CD1c-positive myeloid dendritic cell (primary cell): ENCODE data around the gene PRICKLE1.

ENCODE experiments used
- DNase-seq: peaks from one replicate; pipeline ENCODE4 v3.0.0-alpha.2; 2016; ENCODE audit errors: extremely low spot score

Gene PRICKLE1

DNA sequence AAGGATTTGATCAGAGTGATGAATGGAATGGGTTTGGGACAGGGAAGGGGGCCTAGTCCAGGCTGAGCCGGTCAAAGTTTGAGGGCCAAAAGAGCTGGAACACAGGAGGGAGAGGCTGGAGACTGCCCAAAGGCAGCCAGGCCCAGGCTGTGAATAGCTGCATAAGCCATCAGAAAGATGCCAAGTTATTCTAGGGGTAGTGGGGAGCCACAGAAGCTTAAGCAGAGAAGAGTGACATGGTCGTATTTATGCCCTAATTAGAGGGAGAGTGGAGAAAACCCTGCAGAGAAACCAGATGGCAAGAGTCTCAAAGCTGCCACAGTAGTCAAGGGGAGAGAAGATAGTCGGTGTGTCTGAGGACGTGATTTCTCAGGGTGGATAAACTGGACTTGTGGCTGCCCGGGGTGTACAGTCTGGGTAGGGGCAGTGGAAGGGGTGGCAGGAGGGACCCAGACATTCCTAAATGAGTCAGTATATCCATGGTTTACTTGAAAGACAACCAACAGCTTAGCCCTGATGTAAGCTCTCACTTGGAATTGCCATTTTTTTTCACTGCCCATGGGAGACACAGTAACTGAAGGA, 99.2 kb downstream of the PRICKLE1 start:
- no peak for DNase-seq

DNA sequence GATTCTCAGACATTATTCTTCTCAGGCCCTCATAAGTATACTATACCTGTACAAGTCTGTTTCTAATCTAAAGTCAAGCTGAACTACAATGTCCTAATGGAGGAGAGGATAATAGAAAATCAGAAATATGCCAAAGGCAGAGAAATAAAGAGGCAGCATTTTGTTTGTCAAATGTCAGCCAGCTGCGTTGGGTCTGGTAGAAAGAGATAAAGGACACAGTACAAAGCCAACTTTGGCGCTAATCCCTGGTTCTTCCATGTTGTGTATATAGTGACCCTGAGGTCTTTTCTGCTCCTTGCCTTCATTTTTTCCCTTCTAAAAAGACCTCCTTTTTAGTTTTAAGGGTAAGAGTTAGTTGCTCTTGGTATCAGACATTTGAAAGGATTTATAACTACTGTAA, 103.1 kb downstream of the PRICKLE1 start:
- no peak for DNase-seq

DNA sequence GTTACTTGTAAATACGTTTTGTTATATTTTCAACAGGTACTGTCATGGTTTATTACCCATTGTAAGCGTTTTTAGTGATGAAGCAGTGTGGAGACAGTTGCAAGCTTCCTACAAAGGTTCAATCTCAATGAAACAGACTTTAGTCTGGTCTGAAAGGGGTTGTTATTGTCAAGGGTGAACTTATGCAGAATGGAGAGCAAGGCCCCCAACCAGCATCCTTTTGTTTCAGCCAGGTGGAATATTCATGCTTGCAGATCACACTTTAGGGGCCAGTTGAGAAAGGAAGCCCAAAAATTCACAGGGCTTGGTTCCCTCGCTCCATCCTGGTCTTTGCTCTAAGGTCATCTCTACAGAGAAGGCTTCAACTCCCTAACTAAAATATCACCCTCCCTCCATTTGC, 103.7 kb downstream of the PRICKLE1 start:
- DNase-seq, result no peak

DNA sequence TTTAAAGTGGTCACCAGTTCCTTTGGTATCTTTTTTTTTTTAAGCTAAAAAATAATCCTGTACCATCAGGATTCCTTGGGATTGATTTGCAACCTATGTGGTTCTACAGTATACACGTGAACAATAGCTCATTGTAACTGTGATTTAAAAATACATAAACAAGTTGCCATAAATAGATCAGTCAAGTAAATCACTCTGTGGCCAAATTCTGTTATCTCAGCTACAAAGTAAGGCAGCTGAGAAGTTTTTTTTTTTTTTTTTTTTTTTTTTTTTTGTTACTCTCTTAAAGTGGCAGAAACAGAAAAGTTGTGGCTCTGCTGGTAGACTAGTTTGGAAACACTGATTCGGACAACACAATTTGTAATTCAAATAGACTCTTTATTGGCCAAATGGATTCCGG, 104.5 kb downstream of the PRICKLE1 start:
- DNase-seq, result no peak

DNA sequence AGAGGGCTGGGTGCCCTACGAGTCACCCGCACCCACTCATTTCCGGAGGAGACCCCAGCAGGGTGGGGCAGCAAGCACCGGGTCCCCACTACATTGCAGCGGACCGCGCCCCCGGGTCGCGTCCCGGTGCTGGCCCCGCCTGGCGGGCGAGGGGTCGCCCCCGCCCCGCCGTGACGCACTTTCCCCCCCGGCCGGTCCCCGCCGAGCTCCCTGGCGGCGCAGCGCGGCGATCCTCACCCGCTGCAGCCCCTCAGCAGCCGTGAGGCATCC, 106.1 kb downstream of the PRICKLE1 start:
- DNase-seq, result peak; percentile 27

DNA sequence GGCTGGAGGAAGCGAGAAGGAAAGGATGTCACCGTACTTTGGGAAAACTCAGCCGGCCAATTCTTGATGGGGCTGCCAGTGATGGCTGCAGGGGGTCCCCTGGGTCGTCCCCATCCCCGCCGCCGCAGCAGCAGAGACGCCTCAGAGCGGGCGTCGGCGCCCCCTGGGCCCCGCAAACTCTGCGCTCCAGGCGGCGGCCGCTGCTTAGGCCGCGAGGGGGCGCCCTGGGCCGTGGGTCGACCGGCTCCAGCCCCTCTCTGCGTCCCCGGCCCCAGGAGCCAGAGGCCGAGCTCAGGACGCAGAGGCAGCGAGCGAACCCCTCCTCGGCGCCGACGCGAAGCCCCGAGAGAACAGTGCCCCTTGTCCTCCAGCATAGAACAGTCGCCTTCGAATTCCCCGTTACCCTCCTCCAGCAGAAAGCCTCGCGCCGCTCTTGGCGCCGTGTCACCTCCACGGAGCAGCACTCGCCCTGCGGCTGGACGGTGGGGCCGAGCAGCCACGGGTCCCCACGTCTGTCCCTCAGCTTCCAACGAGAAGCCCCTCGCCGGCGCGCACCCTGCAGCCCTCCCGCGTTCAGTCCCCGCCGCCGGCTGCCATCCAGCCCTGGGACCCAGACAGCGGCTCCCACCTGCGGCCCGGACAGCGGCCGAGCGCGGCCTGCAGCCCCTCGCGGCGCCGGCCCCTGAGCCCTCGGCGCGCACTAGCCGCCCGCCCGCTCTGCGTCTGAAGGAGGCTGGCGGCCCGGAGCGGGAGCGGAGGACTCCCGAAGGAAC, 106.6 kb downstream of the PRICKLE1 start:
- peak; percentile 69 for DNase-seq

DNA sequence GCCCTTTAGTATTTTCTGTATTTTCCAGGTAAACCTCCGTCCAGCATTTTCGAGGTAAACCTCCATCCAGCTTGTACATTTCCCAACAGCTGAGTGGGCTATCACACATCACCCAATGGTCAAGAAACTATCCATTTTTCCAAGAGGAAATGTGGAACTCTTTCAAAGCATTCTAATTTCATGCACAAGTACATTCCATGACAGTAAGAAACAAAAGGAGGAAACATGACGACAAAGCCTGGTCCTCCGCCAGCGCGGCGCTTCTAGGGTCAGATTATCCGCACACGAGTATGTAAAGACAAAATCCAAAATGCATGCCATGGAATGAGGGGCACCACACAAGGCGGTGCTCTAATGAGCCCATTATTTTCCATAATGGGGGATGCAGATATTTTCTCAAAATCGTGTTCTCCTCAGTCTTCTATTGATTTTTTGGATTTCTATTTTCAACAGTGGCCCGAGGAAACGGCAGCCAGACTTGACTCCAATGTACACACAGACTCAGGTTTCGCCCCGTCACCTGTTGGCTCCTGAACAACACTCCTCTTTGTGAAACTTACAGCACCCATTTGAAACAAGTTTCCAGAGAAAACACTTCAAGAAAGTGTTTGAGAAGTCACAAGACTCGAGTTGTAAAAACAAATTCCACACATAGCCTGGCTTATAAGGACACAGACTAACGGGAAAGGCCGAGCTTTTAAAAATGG, 107.4 kb downstream of the PRICKLE1 start:
- no peak for DNase-seq

DNA sequence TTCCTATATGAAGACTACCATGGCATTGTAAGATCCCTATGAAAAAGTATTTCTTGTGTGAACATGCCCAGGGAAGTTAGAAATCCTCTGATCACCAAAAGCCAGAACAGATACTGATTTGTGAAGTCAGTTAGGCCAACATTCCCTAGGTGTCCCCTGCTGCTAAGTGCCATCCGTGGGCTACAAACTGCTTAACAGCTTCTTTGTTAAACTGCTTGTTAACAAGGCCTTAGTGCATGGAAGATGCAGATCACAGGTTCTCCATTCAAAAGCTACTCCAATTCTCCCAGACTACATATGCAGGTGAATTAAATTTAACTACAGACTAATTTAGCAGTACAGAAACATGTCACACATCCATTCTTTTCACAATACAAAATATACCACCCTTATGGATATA, 108.2 kb downstream of the PRICKLE1 start:
- no peak for DNase-seq

DNA sequence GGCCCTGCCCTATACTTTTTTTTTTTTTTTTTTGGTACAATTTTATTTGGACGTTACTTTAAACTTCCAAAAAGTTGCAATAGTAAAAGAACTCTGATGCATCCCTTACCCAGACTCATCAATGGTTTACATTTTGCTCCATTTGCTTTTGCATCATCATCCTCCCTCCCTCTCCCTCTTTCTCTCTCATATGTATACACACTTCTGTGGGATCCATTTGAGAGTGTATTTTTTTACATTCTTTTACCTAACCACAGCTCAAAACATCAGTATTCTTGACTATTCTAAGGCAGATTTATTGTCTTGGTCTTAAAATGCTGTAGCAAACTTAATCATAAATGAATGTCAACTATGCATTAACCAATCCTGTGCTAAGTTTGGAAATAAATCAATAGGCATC, 111.6 kb downstream of the PRICKLE1 start:
- DNase-seq, result no peak

DNA sequence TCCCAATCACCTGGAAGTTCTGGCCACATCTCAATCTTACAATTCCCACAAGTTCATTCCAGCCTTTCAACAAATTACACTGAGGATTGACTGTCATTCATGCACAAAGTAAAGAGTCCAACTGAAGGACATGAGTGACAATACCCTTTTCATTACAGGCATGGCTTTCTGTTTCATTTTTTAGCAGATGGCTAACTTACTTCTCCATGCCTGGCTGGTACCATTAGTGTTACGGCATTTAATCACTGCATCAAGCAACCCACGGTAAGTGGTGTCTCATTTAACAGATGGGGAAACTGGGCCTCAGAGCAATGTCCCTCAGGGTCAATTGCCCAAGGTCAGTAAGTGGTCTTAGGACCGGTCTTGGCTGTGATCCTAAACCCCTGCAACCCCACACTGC, 114.4 kb downstream of the PRICKLE1 start:
- no peak for DNase-seq

DNA sequence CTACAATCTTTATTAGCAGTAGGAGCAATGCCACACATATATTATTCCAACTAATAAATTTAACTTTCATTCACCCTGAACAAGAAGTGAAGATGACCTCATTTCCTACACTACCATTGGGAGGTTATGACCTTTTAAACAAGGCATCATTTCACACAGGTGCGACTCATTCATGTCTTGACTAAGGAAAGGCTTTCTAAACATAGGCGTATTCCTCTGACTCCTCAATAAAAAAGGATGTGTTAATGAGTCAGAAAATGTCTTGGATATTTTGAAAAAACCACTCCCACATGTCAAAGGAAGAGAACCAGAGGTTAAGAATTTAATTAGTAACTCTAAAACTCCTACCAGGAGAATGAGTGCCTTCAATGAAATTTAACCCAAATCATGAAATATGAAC, 115.2 kb downstream of the PRICKLE1 start:
- peak; percentile 29 for DNase-seq

DNA sequence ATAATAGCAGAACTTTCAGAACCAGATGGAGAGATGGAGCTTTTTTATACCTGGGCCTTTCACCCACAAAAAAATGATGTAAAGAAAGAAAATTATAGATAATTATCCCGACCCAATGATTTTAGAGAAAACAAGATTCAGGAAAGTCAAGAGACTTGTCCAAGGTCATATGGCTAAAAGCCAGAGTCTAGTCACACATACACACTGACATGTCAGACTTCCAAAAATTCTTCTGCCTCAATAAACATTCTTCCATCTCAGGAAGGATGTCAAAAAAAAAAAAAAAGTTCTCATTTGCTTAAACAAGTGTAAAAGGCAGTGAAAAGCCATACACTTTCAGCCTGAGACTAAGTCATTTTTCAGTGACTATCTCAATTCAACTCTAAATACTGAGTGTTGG, 116.0 kb downstream of the PRICKLE1 start:
- DNase-seq, result no peak

DNA sequence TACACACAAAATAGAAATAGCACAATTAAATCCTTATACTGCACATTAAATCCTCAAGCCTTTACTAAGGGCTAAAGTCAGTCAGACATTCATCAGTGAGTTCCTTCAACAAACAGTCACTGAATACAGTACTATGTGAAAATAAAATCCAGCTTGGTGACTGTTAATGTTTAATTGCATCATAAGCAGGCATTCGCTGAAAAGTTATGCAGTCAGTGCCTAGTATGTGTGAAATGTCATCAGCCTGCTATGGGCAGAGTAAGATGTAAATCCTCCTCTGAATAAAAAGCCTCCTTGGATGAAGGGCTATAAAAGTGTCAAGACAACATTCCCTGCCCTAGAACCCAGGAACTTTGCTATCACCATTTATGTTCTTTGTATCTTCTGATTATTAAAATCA, 116.4 kb downstream of the PRICKLE1 start:
- no peak for DNase-seq

DNA sequence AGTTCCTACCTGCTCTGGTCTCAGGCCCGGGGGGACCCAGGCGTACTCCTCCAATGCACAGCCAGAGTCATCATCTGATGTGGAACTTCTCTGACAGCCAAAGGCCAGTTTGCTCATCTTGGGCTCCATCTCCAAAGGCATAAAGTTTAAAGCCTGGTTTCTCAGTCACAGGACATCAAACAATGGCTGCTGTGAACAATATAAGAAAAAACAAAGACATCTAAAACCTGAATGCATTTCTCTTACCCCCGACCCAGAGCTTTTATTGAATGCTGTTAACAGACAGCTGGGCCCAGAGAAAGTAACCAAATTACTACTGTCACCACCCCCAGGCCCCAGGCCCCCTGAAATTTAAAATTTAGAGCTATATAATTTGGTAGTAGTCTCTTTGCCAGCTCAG, 117.2 kb downstream of the PRICKLE1 start:
- no peak for DNase-seq

DNA sequence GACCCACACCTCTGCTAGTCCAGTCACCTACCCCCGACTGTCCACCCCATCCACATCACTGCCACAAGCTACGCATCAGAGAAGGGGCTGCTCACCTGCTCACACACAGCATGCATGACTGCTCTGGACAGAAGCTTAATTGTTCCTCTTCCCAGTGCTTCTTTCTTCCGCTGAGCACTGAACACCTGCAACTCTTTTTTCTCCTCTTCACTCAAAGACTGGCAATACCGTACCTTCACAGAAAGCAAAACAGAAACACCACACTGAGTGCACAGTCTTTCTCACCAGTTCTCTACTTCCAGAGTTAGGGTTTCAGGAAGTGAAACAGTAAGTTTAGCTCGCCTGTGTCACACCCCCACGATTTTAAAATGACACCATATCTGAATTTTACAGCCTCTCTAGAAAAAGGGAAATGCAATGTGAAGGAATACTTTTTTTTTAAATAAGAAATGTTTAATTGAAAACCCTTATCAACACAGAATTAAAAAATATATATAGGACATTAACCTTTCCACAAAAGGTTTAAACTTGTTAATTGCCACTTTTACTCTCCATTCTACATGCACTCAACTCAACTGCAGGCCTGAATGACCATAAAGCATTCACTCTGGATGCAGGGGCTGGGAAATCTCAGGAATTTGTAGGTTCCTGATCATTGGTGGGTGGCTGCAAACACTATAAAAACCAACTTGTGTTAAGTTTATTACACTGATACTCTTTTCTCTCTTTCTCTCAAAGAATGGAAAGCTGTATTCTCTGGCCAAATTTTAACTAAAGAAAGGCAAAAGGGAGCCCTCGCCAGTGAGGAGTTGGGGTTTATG, 120.0 kb downstream of the PRICKLE1 start:
- DNase-seq, result peak; percentile 85

DNA sequence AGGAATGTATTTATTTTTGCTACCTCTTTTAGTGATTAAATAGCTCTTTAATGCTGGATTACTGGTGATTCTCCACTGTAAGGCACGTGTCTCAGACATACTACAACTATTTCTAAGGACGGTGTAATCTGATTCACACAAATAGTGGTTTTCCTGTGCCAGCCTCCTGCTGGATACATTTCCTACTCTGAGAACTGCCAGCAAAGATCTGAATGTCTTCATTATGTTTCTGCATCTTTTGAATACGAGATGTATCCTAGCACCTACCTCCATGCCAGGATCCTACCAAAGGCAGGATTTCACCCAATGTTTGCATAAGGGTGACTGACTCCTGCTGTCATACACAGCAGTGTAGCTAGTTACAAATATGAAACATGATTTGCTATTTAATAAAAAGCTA, 120.6 kb downstream of the PRICKLE1 start:
- no peak for DNase-seq

DNA sequence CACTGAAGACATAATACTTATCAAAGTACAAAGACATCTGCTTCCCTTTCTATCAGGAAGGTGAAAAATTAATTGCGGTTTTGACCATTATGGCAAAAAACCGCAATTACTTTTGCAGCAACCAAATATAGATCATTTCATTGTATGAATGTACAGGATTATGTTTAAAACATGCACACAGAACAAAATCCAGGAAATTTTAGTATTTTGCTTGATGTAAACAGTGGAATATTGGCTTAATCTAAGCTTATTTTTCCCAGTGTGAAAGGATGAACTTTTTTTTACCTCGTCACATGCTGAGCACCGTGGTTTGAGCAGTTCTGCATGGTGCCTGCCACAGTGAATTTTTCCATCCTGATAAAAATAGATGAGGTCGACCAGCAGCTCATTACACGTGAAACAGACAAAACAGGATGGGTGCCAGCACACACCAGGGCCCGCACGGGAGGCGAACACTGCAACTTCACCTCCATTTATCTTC, 121.2 kb downstream of the PRICKLE1 start:
- DNase-seq, result no peak

DNA sequence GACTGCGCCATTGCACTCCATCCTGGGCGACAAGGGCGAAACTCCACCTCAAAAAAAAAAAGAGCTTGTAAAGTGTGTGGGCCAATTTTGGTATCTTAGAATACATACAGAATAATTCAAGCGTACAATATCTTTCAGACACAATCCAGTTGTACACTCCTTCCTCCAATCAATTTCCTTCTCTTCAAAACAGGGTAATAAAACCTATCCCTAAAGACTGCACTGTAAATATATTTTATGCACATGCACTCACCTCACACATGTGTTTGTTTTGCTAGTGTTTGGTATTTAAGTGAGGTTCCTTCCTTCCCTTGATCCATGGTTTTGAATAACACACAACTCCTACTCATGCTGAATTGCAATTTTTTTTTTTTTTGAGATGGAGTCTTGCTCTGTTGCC, 125.9 kb downstream of the PRICKLE1 start:
- no peak for DNase-seq

DNA sequence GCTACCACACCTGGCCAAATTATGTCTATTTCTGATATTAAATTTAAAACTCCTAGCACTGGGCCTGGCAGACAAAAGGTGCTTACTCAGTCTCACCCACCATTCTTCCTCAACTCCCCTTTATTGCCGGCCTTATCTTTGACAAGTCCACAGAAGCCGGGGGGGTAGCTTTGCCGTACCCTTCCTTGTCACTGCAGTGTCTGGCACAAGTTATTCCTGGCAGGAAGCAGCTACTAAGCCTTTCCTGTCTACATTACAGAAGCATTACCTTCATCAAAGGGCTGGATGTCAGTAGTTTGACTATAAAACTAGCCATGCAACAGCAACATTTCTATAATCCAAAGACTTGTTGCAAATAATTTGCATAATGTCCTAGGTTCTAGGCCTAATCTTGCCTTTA, 127.1 kb downstream of the PRICKLE1 start:
- DNase-seq, result no peak

DNA sequence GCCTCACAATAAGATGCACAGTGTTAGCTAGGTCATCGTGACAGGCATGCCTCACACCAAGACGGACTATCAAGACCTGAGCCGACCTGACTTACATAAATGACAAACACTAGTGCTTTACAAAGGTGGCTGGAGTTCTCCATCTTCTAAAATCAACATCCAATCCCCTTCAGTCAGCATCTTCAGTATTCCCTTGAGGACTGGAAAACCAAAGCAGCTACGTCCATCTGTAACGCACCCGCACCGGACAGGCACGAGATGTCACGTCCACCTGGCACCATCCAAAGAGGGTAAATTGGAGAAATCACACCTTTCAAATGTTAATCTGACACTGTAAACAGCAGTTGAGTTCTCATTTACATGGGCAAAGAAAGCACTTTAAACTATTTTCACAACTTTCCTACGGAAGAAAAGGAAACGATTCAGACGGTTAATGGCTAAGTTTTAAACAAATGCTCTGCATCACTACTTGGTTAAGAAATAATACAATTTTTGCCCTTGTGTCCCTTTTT, 130.2 kb downstream of the PRICKLE1 start:
- no peak for DNase-seq

DNA sequence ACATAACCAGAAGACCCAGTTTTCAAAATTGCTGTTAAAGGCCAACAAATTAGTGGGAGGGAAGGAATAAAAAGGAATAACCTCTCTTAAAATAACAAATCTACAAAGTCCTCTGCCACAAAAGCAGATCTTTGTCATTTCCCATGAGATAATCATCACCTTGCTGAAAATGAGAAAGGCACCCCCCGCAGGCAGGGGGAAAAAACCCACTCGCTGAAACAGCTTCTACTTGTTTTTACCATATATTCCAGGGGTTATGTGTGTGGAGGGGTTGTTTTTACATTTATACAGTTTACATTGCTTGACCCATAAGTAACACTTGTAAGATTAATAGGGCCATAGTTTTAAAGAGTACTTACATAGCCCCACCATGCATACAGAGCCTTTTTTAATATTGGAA, 131.0 kb downstream of the PRICKLE1 start:
- DNase-seq, result no peak

DNA sequence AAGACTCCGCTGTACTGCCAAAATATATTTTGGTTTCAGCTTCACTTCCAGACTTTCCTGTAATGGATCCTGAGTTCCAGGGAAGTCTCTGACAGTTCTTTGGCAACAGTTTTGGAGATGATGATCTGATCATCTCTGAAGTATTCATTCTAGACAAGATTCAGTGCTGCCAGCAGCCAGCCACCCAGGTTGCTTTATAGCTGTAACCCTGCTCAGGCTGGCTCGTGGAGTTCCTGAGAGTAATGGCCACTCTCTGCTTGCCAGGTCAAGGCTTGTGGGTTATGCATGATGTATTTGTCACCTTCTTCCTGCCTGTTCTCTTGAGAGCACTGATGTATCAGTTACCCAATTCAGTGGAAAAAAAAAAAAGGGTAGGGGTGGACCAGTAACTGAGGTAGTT, 139.3 kb downstream of the PRICKLE1 start:
- DNase-seq, result no peak
